GM23338 (cell line): ENCODE measurements around the gene MUC5B. TPM values are rescaled to one million over a fixed set of nuclear protein-coding genes. Genes with fewer than 3 reads are reported as not detected.

ENCODE experiments used
- ATAC-seq: fragments of 200-7000 bp; cut with Tn5 transposase; 3 replicates; pipeline ENCODE4 v1.9.1; 2020
- DNase-seq: peaks from one replicate; pipeline ENCODE4 v3.0.0-alpha.2; 2015; ENCODE audit warnings: low spot score
- H2AFZ ChIP-seq: fragments of 200-600 bp; sonication (generic); 2 replicates; pipeline ENCODE4 v1.8.0; 2016; ENCODE audit warnings: antibody characterized with exemption, mild to moderate bottlenecking, moderate library complexity
- H3F3A ChIP-seq: fragments of 200-600 bp; sonication (generic); replicated peaks from 2 replicates; pipeline ENCODE4 v1.8.0; 2017; ENCODE audit warnings: antibody characterized with exemption, mixed run types, low read depth
- H3K27ac ChIP-seq: fragments of 200-600 bp; sonication (generic); 2 replicates; pipeline ENCODE4 v1.6.1; 2016; ENCODE audit warnings: low read depth
- H3K27me3 ChIP-seq: fragments of 200-600 bp; sonication (generic); 2 replicates; pipeline ENCODE4 v1.8.0; 2016; ENCODE audit warnings: mild to moderate bottlenecking, mixed run types, moderate library complexity; ENCODE audit not compliant: insufficient read depth
- H3K36me3 ChIP-seq: fragments of 200-600 bp; sonication (generic); 2 replicates; pipeline ENCODE4 v1.8.0; 2016; ENCODE audit warnings: mild to moderate bottlenecking; ENCODE audit not compliant: insufficient read depth
- H3K4me1 ChIP-seq: fragments of 200-600 bp; sonication (generic); 2 replicates; pipeline ENCODE4 v1.8.0; 2016; ENCODE audit warnings: mild to moderate bottlenecking, moderate library complexity; ENCODE audit not compliant: insufficient read depth
- H3K4me2 ChIP-seq: fragments of 200-600 bp; sonication (generic); 2 replicates; pipeline ENCODE4 v1.7.1; 2017; ENCODE audit warnings: mixed run types
- H3K4me3 ChIP-seq: fragments of 200-600 bp; sonication (generic); 2 replicates; pipeline ENCODE4 v1.6.1; 2016; ENCODE audit warnings: mixed run types
- H3K79me2 ChIP-seq: fragments of 200-600 bp; sonication (generic); replicated peaks from 2 replicates; pipeline ENCODE4 v1.8.0; 2017; ENCODE audit warnings: mild to moderate bottlenecking; ENCODE audit not compliant: insufficient read depth
- H3K9me2 ChIP-seq: fragments of 200-600 bp; sonication (generic); 2 replicates; pipeline ENCODE4 v1.8.0; 2017; ENCODE audit not compliant: insufficient read depth
- H4K20me1 ChIP-seq: fragments of 200-600 bp; sonication (generic); replicated peaks from 2 replicates; pipeline ENCODE4 v1.8.0; 2017; ENCODE audit warnings: mild to moderate bottlenecking; ENCODE audit not compliant: insufficient read depth
- H3K27ac Mint-ChIP-seq: 2 replicates; pipeline ENCODE4 v1.8.0; 2020; ENCODE audit warnings: inconsistent platforms, mild to moderate bottlenecking, moderate library complexity, mixed read lengths
- H3K27me3 Mint-ChIP-seq: 3 replicates; pipeline ENCODE4 v1.8.0; 2022; ENCODE audit warnings: low read depth, mild to moderate bottlenecking, moderate library complexity, mixed read lengths, inconsistent platforms; ENCODE audit not compliant: insufficient read depth, poor library complexity
- H3K36me3 Mint-ChIP-seq: 3 replicates; pipeline ENCODE4 v1.8.0; 2021; ENCODE audit warnings: low read depth, mild to moderate bottlenecking, inconsistent platforms, moderate library complexity, mixed read lengths
- H3K4me1 Mint-ChIP-seq: 3 replicates; pipeline ENCODE4 v1.8.0; 2020; ENCODE audit warnings: mild to moderate bottlenecking, inconsistent platforms, mixed read lengths
- H3K4me3 Mint-ChIP-seq: 3 replicates; pipeline ENCODE4 v1.8.0; 2021; ENCODE audit warnings: moderate library complexity, mild to moderate bottlenecking, inconsistent platforms, mixed read lengths
- H3K9me3 Mint-ChIP-seq: 3 replicates; pipeline ENCODE4 v1.8.0; 2020; ENCODE audit warnings: moderate library complexity, mild to moderate bottlenecking, inconsistent platforms, mixed read lengths
- CTCF ChIP-seq, 2 experiments: fragments of 200-600 bp in 1 of 2; sonication (generic) in 1 of 2; conservative IDR thresholded peaks; 2 replicates each; pipeline versions ENCODE4 v1.5.1 to v1.6.1; 2016 to 2017; ENCODE audit warnings: antibody characterized with exemption in 2 of 2, low read depth in 2 of 2, mild to moderate bottlenecking in 2 of 2, moderate library complexity in 1 of 2
- ETS1 ChIP-seq: IDR thresholded peaks from 2 replicates; pipeline ENCODE4 v1.6.1; 2016; ENCODE audit warnings: antibody characterized with exemption
- EZH2 ChIP-seq: fragments of 200-600 bp; sonication (generic); IDR thresholded peaks from one replicate; pipeline ENCODE4 v1.8.0; 2017; ENCODE audit warnings: antibody characterized with exemption, mild to moderate bottlenecking, low read depth; ENCODE audit not compliant: unreplicated experiment
- JUNB ChIP-seq: IDR thresholded peaks from one replicate; pipeline ENCODE4 v1.6.1; 2016; ENCODE audit warnings: antibody characterized with exemption; ENCODE audit not compliant: unreplicated experiment
- STAT1 ChIP-seq: IDR thresholded peaks from one replicate; pipeline ENCODE4 v1.6.1; 2016; ENCODE audit warnings: antibody characterized with exemption; ENCODE audit not compliant: unreplicated experiment
- ZNF331 ChIP-seq: fragments of 250-450 bp; sonication (Bioruptor Pico); IDR thresholded peaks from 2 replicates; pipeline ENCODE4 v1.5.0; 2020; ENCODE audit warnings: low read depth, mild to moderate bottlenecking, moderate library complexity
- ZNF462 ChIP-seq: fragments of 250-450 bp; sonication (Bioruptor Pico); IDR thresholded peaks from 2 replicates; pipeline ENCODE4 v1.5.0; 2020; ENCODE audit warnings: mild to moderate bottlenecking, moderate library complexity
- polyA plus RNA-seq: library from polyadenylated mRNA; unstranded; fragments of >200 nt; fragmentation: Nextera tagmentation; extraction: Ambion mirVana; gene quantifications from 2 replicates; pipeline ENCODE4 v1.2.1, GENCODE V29; 2016
- total RNA-seq: library from RNA; depleted of rRNA; stranded (reverse); fragments of >200 nt; shearing (Covaris generic); gene quantifications from 2 replicates; pipeline ENCODE4 v1.2.3, GENCODE V29; 2014

The MUC5B gene
- total and polyA plus RNA-seq, 2 experiments from 2014 or later, result 0.18 to 0.90 TPM

- Histone ChIP-seq H3K4me3 (no peak overlapping the region), H3K4me2 (no peak overlapping the region), H3K27ac (no peak overlapping the region), H3K36me3 (no peaks in the 10 kb centered on the region), H3K27me3 (no peaks in the 10 kb centered on the region), H3F3A (no peaks in the 10 kb centered on the region), H3K79me2 (no peaks in the 10 kb centered on the region), H2AFZ (no peak overlapping the region), H3K4me1 (no peaks in the 10 kb centered on the region), H3K9me2 (no peaks in the 10 kb centered on the region), H4K20me1 (no peaks in the 10 kb centered on the region)
- ATAC-seq (no peak), DNase-seq (no peak)
- Mint-ChIP-seq H3K9me3 (peaks cover 10% of the 10 kb centered on the region), H3K4me3 (no peak overlapping the region; the same call in 2 of the 3 replicates), H3K27me3 (peaks cover 6% of the 10 kb centered on the region), H3K36me3 (no peaks in the 10 kb centered on the region), H3K4me1 (no peaks in the 10 kb centered on the region; the same call in 2 of the 3 replicates), H3K27ac (no peak overlapping the region)
- TF ChIP-seq ZNF331 (CRISPR knock-in tag) (no peak), CTCF (conservative IDR thresholded peaks at IDR 0.05; ENCODE audit: low read depth in 2 of 2) (no peak), JUNB (no peak), ETS1 (no peak), EZH2 (no peak), STAT1 (no peak), ZNF462 (CRISPR knock-in tag) (no peak)
These were observed 5.7 kb upstream of the MUC5B start for GRCh38 chr11:1217151-1217550.
